ENCODE data around the gene C16orf78.

Gene C16orf78

GRCh38 chr16:49427771-49428170 is 54.2 kb downstream of the C16orf78 start:
- Histone ChIP-seq H3K36me3 (ENCODE audit: control insufficient read depth, insufficient read depth, low read length) (no peaks in the 10 kb centered on the region), H3K27ac (ENCODE audit: low read depth, low read length) (no peak overlapping the region), H3K9ac (ENCODE audit: low read length) (no peak overlapping the region), H3K27me3 (ENCODE audit: control insufficient read depth, insufficient read depth, low read length) (peaks cover 2% of the 10 kb centered on the region), H3K4me3 (ENCODE audit: low read length) (no peak overlapping the region), H3K4me1 (ENCODE audit: control insufficient read depth, insufficient read depth, low read length) (no peaks in the 10 kb centered on the region)

GRCh38 chr16:49428808-49429207 is 55.2 kb downstream of the C16orf78 start:
- no peak overlapping the region for H3K9ac ChIP-seq (ENCODE audit: low read length)
- no peak overlapping the region for H3K4me3 ChIP-seq (ENCODE audit: low read length)
- H3K27me3 ChIP-seq (ENCODE audit: control insufficient read depth, insufficient read depth, low read length), result no peaks in the 10 kb centered on the region
- H3K36me3 ChIP-seq (ENCODE audit: control insufficient read depth, insufficient read depth, low read length), result no peaks in the 10 kb centered on the region
- no peaks in the 10 kb centered on the region for H3K4me1 ChIP-seq (ENCODE audit: control insufficient read depth, insufficient read depth, low read length)
- H3K27ac ChIP-seq (ENCODE audit: low read depth, low read length), result no peak overlapping the region

GRCh38 chr16:49431040-49431439 is 57.4 kb downstream of the C16orf78 start:
- Histone ChIP-seq H3K9ac (ENCODE audit: low read length) (no peak overlapping the region), H3K36me3 (ENCODE audit: control insufficient read depth, insufficient read depth, low read length) (no peaks in the 10 kb centered on the region), H3K27me3 (ENCODE audit: control insufficient read depth, insufficient read depth, low read length) (no peaks in the 10 kb centered on the region), H3K4me1 (ENCODE audit: control insufficient read depth, insufficient read depth, low read length) (no peaks in the 10 kb centered on the region), H3K4me3 (ENCODE audit: low read length) (no peak overlapping the region), H3K27ac (ENCODE audit: low read depth, low read length) (no peak overlapping the region)

GRCh38 chr16:49431591-49432290 is 58.1 kb downstream of the C16orf78 start:
- H3K36me3 ChIP-seq (ENCODE audit: control insufficient read depth, insufficient read depth, low read length), result no peaks in the 10 kb centered on the region
- H3K27me3 ChIP-seq (ENCODE audit: control insufficient read depth, insufficient read depth, low read length), result no peaks in the 10 kb centered on the region
- no peak overlapping the region for H3K9ac ChIP-seq (ENCODE audit: low read length)
- H3K4me3 ChIP-seq (ENCODE audit: low read length), result no peak overlapping the region
- H3K4me1 ChIP-seq (ENCODE audit: control insufficient read depth, insufficient read depth, low read length), result no peaks in the 10 kb centered on the region
- no peak overlapping the region for H3K27ac ChIP-seq (ENCODE audit: low read depth, low read length)

GRCh38 chr16:49434733-49435132 is 61.1 kb downstream of the C16orf78 start:
- no peak overlapping the region for H3K9ac ChIP-seq (ENCODE audit: low read length)
- H3K4me3 ChIP-seq (ENCODE audit: low read length), result no peak overlapping the region
- no peaks in the 10 kb centered on the region for H3K36me3 ChIP-seq (ENCODE audit: control insufficient read depth, insufficient read depth, low read length)
- no peaks in the 10 kb centered on the region for H3K27me3 ChIP-seq (ENCODE audit: control insufficient read depth, insufficient read depth, low read length)
- no peaks in the 10 kb centered on the region for H3K4me1 ChIP-seq (ENCODE audit: control insufficient read depth, insufficient read depth, low read length)
- no peak overlapping the region for H3K27ac ChIP-seq (ENCODE audit: low read depth, low read length)

GRCh38 chr16:49436181-49436580 is 62.6 kb downstream of the C16orf78 start:
- no peaks in the 10 kb centered on the region for H3K4me1 ChIP-seq (ENCODE audit: control insufficient read depth, insufficient read depth, low read length)

GRCh38 chr16:49437344-49437743 is 63.7 kb downstream of the C16orf78 start:
- Histone ChIP-seq H3K4me1 (ENCODE audit: control insufficient read depth, insufficient read depth, low read length) (no peaks in the 10 kb centered on the region), H3K9ac (ENCODE audit: low read length) (no peak overlapping the region), H3K27ac (ENCODE audit: low read depth, low read length) (no peak overlapping the region), H3K4me3 (ENCODE audit: low read length) (no peak overlapping the region), H3K36me3 (ENCODE audit: control insufficient read depth, insufficient read depth, low read length) (no peaks in the 10 kb centered on the region), H3K27me3 (ENCODE audit: control insufficient read depth, insufficient read depth, low read length) (no peaks in the 10 kb centered on the region)

More at GRCh38 chr16:49436181-49436580, 62.6 kb downstream of the C16orf78 start:
- Histone ChIP-seq H3K4me3 (ENCODE audit: low read length) (no peak overlapping the region), H3K27me3 (ENCODE audit: control insufficient read depth, insufficient read depth, low read length) (no peaks in the 10 kb centered on the region), H3K27ac (ENCODE audit: low read depth, low read length) (no peak overlapping the region), H3K9ac (ENCODE audit: low read length) (no peak overlapping the region), H3K36me3 (ENCODE audit: control insufficient read depth, insufficient read depth, low read length) (no peaks in the 10 kb centered on the region)

- no peak overlapping the region for H3K4me3 ChIP-seq (ENCODE audit: low read length)
- H3K27ac ChIP-seq (ENCODE audit: low read depth, low read length), result no peak overlapping the region
- H3K9ac ChIP-seq (ENCODE audit: low read length), result no peak overlapping the region
- H3K36me3 ChIP-seq (ENCODE audit: control insufficient read depth, insufficient read depth, low read length), result no peaks in the 10 kb centered on the region
- H3K4me1 ChIP-seq (ENCODE audit: control insufficient read depth, insufficient read depth, low read length), result no peaks in the 10 kb centered on the region
- H3K27me3 ChIP-seq (ENCODE audit: control insufficient read depth, insufficient read depth, low read length), result no peaks in the 10 kb centered on the region
Observed at GRCh38 chr16:49439050-49439449, 65.4 kb downstream of the C16orf78 start.

GRCh38 chr16:49439676-49440075 is 66.1 kb downstream of the C16orf78 start:
- H3K4me1 ChIP-seq (ENCODE audit: control insufficient read depth, insufficient read depth, low read length), result no peaks in the 10 kb centered on the region
- no peak overlapping the region for H3K4me3 ChIP-seq (ENCODE audit: low read length)
- no peaks in the 10 kb centered on the region for H3K36me3 ChIP-seq (ENCODE audit: control insufficient read depth, insufficient read depth, low read length)
- no peak overlapping the region for H3K9ac ChIP-seq (ENCODE audit: low read length)
- no peak overlapping the region for H3K27ac ChIP-seq (ENCODE audit: low read depth, low read length)
- H3K27me3 ChIP-seq (ENCODE audit: control insufficient read depth, insufficient read depth, low read length), result no peaks in the 10 kb centered on the region

GRCh38 chr16:49440156-49441065 is 66.8 kb downstream of the C16orf78 start:
- Histone ChIP-seq H3K4me1 (ENCODE audit: control insufficient read depth, insufficient read depth, low read length) (no peaks in the 10 kb centered on the region), H3K27me3 (ENCODE audit: control insufficient read depth, insufficient read depth, low read length) (no peaks in the 10 kb centered on the region), H3K9ac (ENCODE audit: low read length) (no peak overlapping the region), H3K36me3 (ENCODE audit: control insufficient read depth, insufficient read depth, low read length) (no peaks in the 10 kb centered on the region), H3K27ac (ENCODE audit: low read depth, low read length) (no peak overlapping the region), H3K4me3 (ENCODE audit: low read length) (no peak overlapping the region)

- Histone ChIP-seq H3K27ac (ENCODE audit: low read depth, low read length) (no peak overlapping the region), H3K36me3 (ENCODE audit: control insufficient read depth, insufficient read depth, low read length) (no peaks in the 10 kb centered on the region), H3K4me1 (ENCODE audit: control insufficient read depth, insufficient read depth, low read length) (no peaks in the 10 kb centered on the region), H3K27me3 (ENCODE audit: control insufficient read depth, insufficient read depth, low read length) (no peaks in the 10 kb centered on the region), H3K4me3 (ENCODE audit: low read length) (no peak overlapping the region), H3K9ac (ENCODE audit: low read length) (no peak overlapping the region)
Observed at GRCh38 chr16:49441366-49441780, 67.8 kb downstream of the C16orf78 start.

GRCh38 chr16:49442805-49443204 is 69.2 kb downstream of the C16orf78 start:
- Histone ChIP-seq H3K27ac (ENCODE audit: low read depth, low read length) (no peak overlapping the region), H3K36me3 (ENCODE audit: control insufficient read depth, insufficient read depth, low read length) (no peaks in the 10 kb centered on the region), H3K4me1 (ENCODE audit: control insufficient read depth, insufficient read depth, low read length) (no peaks in the 10 kb centered on the region), H3K9ac (ENCODE audit: low read length) (no peak overlapping the region), H3K4me3 (ENCODE audit: low read length) (no peak overlapping the region), H3K27me3 (ENCODE audit: control insufficient read depth, insufficient read depth, low read length) (no peaks in the 10 kb centered on the region)
